DOHH2 (cell line): ENCODE data around the gene FAM107B.

Experiments
- H3F3A ChIP-seq: fragments of 200-600 bp; sonication (generic), shearing (Covaris generic); 2 replicates; pipeline ENCODE4 v1.6.0; 2016; ENCODE audit warnings: antibody characterized with exemption, mild to moderate bottlenecking; ENCODE audit not compliant: control insufficient read depth, insufficient read depth
- H3K27ac ChIP-seq: fragments of 200-600 bp; sonication (generic); 2 replicates; pipeline ENCODE4 v1.5.1; 2014; ENCODE audit warnings: low read depth, mild to moderate bottlenecking, low read length, moderate library complexity
- H3K27me3 ChIP-seq: fragments of 200-600 bp; sonication (generic); 2 replicates; pipeline ENCODE4 v1.6.1; 2014; ENCODE audit warnings: mild to moderate bottlenecking, low read length, mixed read lengths; ENCODE audit not compliant: control insufficient read depth
- H3K36me3 ChIP-seq: fragments of 200-600 bp; sonication (generic); 2 replicates; pipeline ENCODE4 v1.6.1; 2014; ENCODE audit warnings: mild to moderate bottlenecking, low read length, moderate library complexity, mixed read lengths; ENCODE audit not compliant: control insufficient read depth
- H3K4me1 ChIP-seq: fragments of 200-600 bp; sonication (generic); 2 replicates; pipeline ENCODE4 v1.6.1; 2014; ENCODE audit warnings: mild to moderate bottlenecking, low read length, mixed read lengths; ENCODE audit not compliant: control insufficient read depth
- H3K4me2 ChIP-seq: fragments of 200-600 bp; sonication (generic); 2 replicates; pipeline ENCODE4 v1.6.0; 2014; ENCODE audit warnings: mild to moderate bottlenecking, low read length, moderate library complexity
- H3K4me3 ChIP-seq: fragments of 200-600 bp; sonication (generic); 2 replicates; pipeline ENCODE4 v1.5.1; 2014; ENCODE audit warnings: mild to moderate bottlenecking, low read length, mixed read lengths
- H3K79me2 ChIP-seq: fragments of 200-600 bp; sonication (generic); 2 replicates; pipeline ENCODE4 v1.6.1; 2014; ENCODE audit warnings: mild to moderate bottlenecking, low read length, mixed read lengths; ENCODE audit not compliant: control insufficient read depth
- H3K9me2 ChIP-seq: fragments of 200-600 bp; sonication (generic); replicated peaks from 2 replicates; pipeline ENCODE4 v1.6.1; 2014; ENCODE audit warnings: mild to moderate bottlenecking, low read length, mixed read lengths; ENCODE audit not compliant: control insufficient read depth
- H3K9me3 ChIP-seq: fragments of 200-600 bp; sonication (generic); 2 replicates; pipeline ENCODE4 v1.6.1; 2014; ENCODE audit warnings: antibody characterized with exemption, low read length, mixed read lengths; ENCODE audit not compliant: control insufficient read depth, insufficient read depth
- H4K20me1 ChIP-seq: fragments of 200-600 bp; sonication (generic); 2 replicates; pipeline ENCODE4 v1.6.0; 2014; ENCODE audit warnings: low read depth, mild to moderate bottlenecking, antibody characterized with exemption, low read length, moderate library complexity; ENCODE audit not compliant: control insufficient read depth, insufficient read depth
- CTCF ChIP-seq: fragments of 200-600 bp; sonication (generic); IDR thresholded peaks from one replicate; pipeline ENCODE4 v1.5.1; 2014; ENCODE audit warnings: antibody characterized with exemption, mild to moderate bottlenecking, low read depth, low read length; ENCODE audit not compliant: poor library complexity, severe bottlenecking
- EZH2phosphoT487 ChIP-seq: fragments of 200-600 bp; sonication (generic); IDR thresholded peaks from 2 replicates; pipeline ENCODE4 v1.6.1; 2017; ENCODE audit warnings: borderline replicate concordance, mild to moderate bottlenecking, antibody characterized with exemption, low read length, moderate library complexity, mixed read lengths

The FAM107B gene

GRCh38 chr10:14539176-14539575, 235.5 kb downstream of the FAM107B start:
- H3K4me2 ChIP-seq, result no peak overlapping the region
- no peak for TF ChIP-seq EZH2phosphoT487
- no peak for TF ChIP-seq CTCF
- no peaks in the 10 kb centered on the region for H3K4me1 ChIP-seq
- H3K9me3 ChIP-seq, result no peaks in the 10 kb centered on the region
- H4K20me1 ChIP-seq, result peaks cover 62% of the 10 kb centered on the region
- H3K27ac ChIP-seq, result no peak overlapping the region
- no peak overlapping the region for H3K4me3 ChIP-seq
- H3K36me3 ChIP-seq, result peaks cover 98% of the 10 kb centered on the region
- H3K79me2 ChIP-seq, result peaks cover 100% of the 10 kb centered on the region
- peaks cover 37% of the 10 kb centered on the region for H3F3A ChIP-seq
- H3K27me3 ChIP-seq, result no peaks in the 10 kb centered on the region
- no peaks in the 10 kb centered on the region for H3K9me2 ChIP-seq

GRCh38 chr10:14536241-14537213, 238.2 kb downstream of the FAM107B start:
- peaks cover 98% of the 10 kb centered on the region for H3K36me3 ChIP-seq
- no peak overlapping the region for H3K4me3 ChIP-seq
- no peak overlapping the region for H3K27ac ChIP-seq
- H3K27me3 ChIP-seq, result no peaks in the 10 kb centered on the region
- no peaks in the 10 kb centered on the region for H3K9me2 ChIP-seq
- TF ChIP-seq EZH2phosphoT487 (no peak), CTCF (peak; percentile 82)
- H3K79me2 ChIP-seq, result peaks cover 100% of the 10 kb centered on the region
- no peaks in the 10 kb centered on the region for H3K9me3 ChIP-seq
- H3K4me1 ChIP-seq, result no peaks in the 10 kb centered on the region
- peaks cover 30% of the 10 kb centered on the region for H3F3A ChIP-seq
- H4K20me1 ChIP-seq, result peaks cover 73% of the 10 kb centered on the region
- H3K4me2 ChIP-seq, result no peak overlapping the region

- Histone ChIP-seq H3K27me3 (no peaks in the 10 kb centered on the region), H3K4me2 (no peak overlapping the region), H3K4me3 (no peak overlapping the region), H3K4me1 (no peaks in the 10 kb centered on the region), H3K9me3 (no peaks in the 10 kb centered on the region), H3F3A (peaks cover 30% of the 10 kb centered on the region), H3K36me3 (peaks cover 98% of the 10 kb centered on the region), H3K9me2 (no peaks in the 10 kb centered on the region), H3K79me2 (peaks cover 100% of the 10 kb centered on the region), H4K20me1 (peaks cover 78% of the 10 kb centered on the region), H3K27ac (no peak overlapping the region)
- TF ChIP-seq CTCF (no peak), EZH2phosphoT487 (no peak)
Observed at GRCh38 chr10:14535457-14536130, 239.1 kb downstream of the FAM107B start.
